T-helper 2 cell treated with Interferon-gamma antibody and Interleukin-4, amounts not matched to agents 5 μg/mL and 100 μg/mL, for 36 hours (primary cell): ENCODE results near the gene FAM83C.
"Not testable (repeated sequence)": the region's sequence is repeated elsewhere in the genome, so short reads cannot be mapped to it uniquely, and the experiment has no call there.

ENCODE experiments used
- DNase-seq: peaks from one replicate; pipeline ENCODE4 v3.0.0; 2021; ENCODE audit warnings: low spot score
- H3K27ac Mint-ChIP-seq: one replicate; pipeline ENCODE4 v1.8.0; 2021; ENCODE audit warnings: mild to moderate bottlenecking, mixed read lengths
- H3K27me3 Mint-ChIP-seq: one replicate; pipeline ENCODE4 v1.8.0; 2021; ENCODE audit warnings: low read depth, mixed read lengths
- H3K36me3 Mint-ChIP-seq: one replicate; pipeline ENCODE4 v1.8.0; 2021; ENCODE audit warnings: low read depth, mixed read lengths
- H3K4me1 Mint-ChIP-seq: one replicate; pipeline ENCODE4 v1.8.0; 2021; ENCODE audit warnings: low read depth, mixed read lengths
- H3K4me3 Mint-ChIP-seq: one replicate; pipeline ENCODE4 v1.8.0; 2022; ENCODE audit warnings: mild to moderate bottlenecking, moderate library complexity, mixed read lengths
- H3K9me3 Mint-ChIP-seq: one replicate; pipeline ENCODE4 v1.8.0; 2021; ENCODE audit warnings: mixed read lengths

Gene FAM83C

DNA sequence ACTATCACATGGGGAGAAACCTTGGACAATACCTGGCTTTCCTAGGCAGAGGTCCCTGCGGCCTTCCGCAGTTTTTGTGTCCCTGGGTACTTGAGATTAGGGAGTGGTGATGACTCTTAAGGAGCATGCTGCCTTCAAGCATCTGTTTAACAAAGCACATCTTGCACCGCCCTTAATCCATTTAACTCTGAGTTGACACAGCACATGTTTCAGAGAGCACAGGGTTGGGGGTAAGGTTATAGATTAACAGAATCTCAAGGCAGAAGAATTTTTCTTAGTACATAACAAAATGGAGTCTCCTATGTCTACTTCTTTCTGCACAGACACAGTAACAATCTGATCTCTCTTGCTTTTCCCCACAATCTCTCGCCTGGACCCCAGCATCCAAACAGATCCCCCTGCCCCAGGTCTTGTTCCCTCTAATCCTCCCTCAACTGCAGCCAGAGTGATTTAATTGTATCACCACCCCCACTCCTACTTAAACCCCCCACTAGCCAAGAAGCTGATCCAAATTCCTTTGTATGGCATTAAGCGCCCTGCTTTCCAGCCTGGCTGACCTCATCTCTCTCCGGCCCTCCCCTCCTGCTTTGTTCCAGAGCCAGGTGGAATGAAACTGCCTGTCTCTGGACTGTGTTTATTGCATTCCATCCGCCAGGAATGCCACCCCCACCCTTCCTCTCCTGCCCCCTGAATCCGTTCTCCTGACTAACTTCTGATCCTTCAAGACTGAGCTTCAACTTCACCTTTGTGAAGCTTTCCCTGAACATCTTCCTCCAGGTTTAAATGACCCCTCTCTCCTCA lies 29.3 kb downstream of the FAM83C start:
- H3K27ac Mint-ChIP-seq, H3K9me3 Mint-ChIP-seq, H3K4me3 Mint-ChIP-seq, H3K4me1 Mint-ChIP-seq, DNase-seq, H3K27me3 Mint-ChIP-seq: not testable (repeated sequence)
- peaks cover 14% of the 10 kb centered on the region for H3K36me3 Mint-ChIP-seq

GRCh38 chr20:35262321-35262720 lies 29.9 kb downstream of the FAM83C start:
- not testable (repeated sequence) for H3K4me1 Mint-ChIP-seq, H3K36me3 Mint-ChIP-seq, H3K27ac Mint-ChIP-seq

GRCh38 chr20:35260426-35260825 lies 31.8 kb downstream of the FAM83C start:
- H3K4me3 Mint-ChIP-seq = no peak overlapping the region
- H3K9me3 Mint-ChIP-seq = no peaks in the 10 kb centered on the region
- H3K36me3 Mint-ChIP-seq = peaks cover 3% of the 10 kb centered on the region
- no peak for DNase-seq
- no peaks in the 10 kb centered on the region for H3K4me1 Mint-ChIP-seq
- no peaks in the 10 kb centered on the region for H3K27me3 Mint-ChIP-seq
- H3K27ac Mint-ChIP-seq = no peak overlapping the region

More at GRCh38 chr20:35262321-35262720, 29.9 kb downstream of the FAM83C start:
- DNase-seq, H3K9me3 Mint-ChIP-seq, H3K27me3 Mint-ChIP-seq, H3K4me3 Mint-ChIP-seq: not testable (repeated sequence)

GRCh38 chr20:35257175-35257909 lies 34.9 kb downstream of the FAM83C start:
- no peaks in the 10 kb centered on the region for H3K27me3 Mint-ChIP-seq
- H3K36me3 Mint-ChIP-seq = no peaks in the 10 kb centered on the region
- no peak overlapping the region for H3K27ac Mint-ChIP-seq
- H3K9me3 Mint-ChIP-seq = no peaks in the 10 kb centered on the region
- no peak overlapping the region for H3K4me3 Mint-ChIP-seq
- H3K4me1 Mint-ChIP-seq = peaks cover 2% of the 10 kb centered on the region
- no peak for DNase-seq

GRCh38 chr20:35254448-35254999 lies 37.7 kb downstream of the FAM83C start:
- no peaks in the 10 kb centered on the region for H3K9me3 Mint-ChIP-seq
- no peak for DNase-seq
- peaks cover 17% of the 10 kb centered on the region for H3K4me1 Mint-ChIP-seq
- H3K36me3 Mint-ChIP-seq = no peaks in the 10 kb centered on the region
- no peaks in the 10 kb centered on the region for H3K27me3 Mint-ChIP-seq
- H3K27ac Mint-ChIP-seq = no peak overlapping the region
- H3K4me3 Mint-ChIP-seq = no peak overlapping the region

- Mint-ChIP-seq H3K27ac (peak overlapping the region; percentile 70), H3K27me3 (no peaks in the 10 kb centered on the region), H3K9me3 (no peaks in the 10 kb centered on the region), H3K4me1 (peaks cover 17% of the 10 kb centered on the region), H3K4me3 (no peak overlapping the region), H3K36me3 (no peaks in the 10 kb centered on the region)
- no peak for DNase-seq
Measured at GRCh38 chr20:35253010-35253409, 39.2 kb downstream of the FAM83C start.

DNA sequence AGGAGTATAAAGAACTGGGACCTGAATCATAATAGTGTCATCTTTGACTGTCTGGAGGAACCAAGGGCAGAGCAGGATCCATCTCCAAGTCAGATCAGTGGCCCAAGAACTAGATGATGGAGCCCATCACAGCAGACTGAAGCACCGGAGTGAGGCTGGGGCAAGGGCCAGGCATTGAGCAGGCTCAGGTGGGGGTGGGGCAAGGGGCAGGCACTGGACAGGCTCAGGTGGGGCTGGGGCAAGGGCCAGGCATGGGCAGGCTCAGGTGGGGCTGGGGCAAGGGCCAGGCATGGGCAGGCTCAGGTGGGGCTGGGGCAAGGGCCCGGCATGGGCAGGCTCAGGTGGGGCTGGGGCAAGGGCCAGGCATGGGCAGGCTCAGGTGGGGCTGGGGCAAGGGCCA lies 39.6 kb downstream of the FAM83C start:
- Mint-ChIP-seq H3K4me1 (peaks cover 17% of the 10 kb centered on the region), H3K27ac (peak overlapping the region; percentile 94), H3K4me3 (peak overlapping the region; percentile 70)
- not testable (repeated sequence) for H3K27me3 Mint-ChIP-seq, DNase-seq, H3K9me3 Mint-ChIP-seq, H3K36me3 Mint-ChIP-seq

DNA sequence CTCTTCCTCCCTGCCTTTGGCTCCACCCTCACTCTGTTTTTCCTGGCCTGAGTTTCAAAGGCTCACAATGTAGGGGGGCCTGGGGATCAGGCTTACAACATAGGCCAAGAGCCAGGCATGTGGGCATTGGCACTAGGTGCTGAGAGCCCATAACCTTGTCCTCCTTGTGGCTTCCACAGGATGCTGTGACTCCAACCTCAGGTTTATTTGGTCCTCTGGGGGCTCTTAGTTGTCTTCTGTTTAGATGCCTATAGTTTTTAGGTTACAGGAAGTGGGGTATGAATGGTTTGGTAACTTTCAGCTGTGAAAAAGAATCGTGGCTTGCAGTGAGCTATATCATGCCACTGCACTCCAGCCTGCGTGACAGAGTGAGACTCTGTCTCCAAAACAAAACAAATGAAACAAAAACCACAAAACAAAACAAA lies 40.2 kb downstream of the FAM83C start:
- peak overlapping the region; percentile 70 for H3K4me3 Mint-ChIP-seq

GRCh38 chr20:35251613-35251940 lies 40.6 kb downstream of the FAM83C start:
- Mint-ChIP-seq H3K27ac (peak overlapping the region; percentile 94), H3K36me3 (no peaks in the 10 kb centered on the region), H3K27me3 (no peaks in the 10 kb centered on the region), H3K4me1 (peaks cover 17% of the 10 kb centered on the region), H3K4me3 (peak overlapping the region; percentile 70), H3K9me3 (no peaks in the 10 kb centered on the region)
- DNase-seq = no peak

More for the DNA sequence above, 40.2 kb downstream of the FAM83C start:
- H3K9me3 Mint-ChIP-seq = no peaks in the 10 kb centered on the region
- H3K36me3 Mint-ChIP-seq = no peaks in the 10 kb centered on the region
- H3K27ac Mint-ChIP-seq = peak overlapping the region; percentile 94
- peaks cover 17% of the 10 kb centered on the region for H3K4me1 Mint-ChIP-seq
- DNase-seq = peak; percentile 30
- no peaks in the 10 kb centered on the region for H3K27me3 Mint-ChIP-seq

DNA sequence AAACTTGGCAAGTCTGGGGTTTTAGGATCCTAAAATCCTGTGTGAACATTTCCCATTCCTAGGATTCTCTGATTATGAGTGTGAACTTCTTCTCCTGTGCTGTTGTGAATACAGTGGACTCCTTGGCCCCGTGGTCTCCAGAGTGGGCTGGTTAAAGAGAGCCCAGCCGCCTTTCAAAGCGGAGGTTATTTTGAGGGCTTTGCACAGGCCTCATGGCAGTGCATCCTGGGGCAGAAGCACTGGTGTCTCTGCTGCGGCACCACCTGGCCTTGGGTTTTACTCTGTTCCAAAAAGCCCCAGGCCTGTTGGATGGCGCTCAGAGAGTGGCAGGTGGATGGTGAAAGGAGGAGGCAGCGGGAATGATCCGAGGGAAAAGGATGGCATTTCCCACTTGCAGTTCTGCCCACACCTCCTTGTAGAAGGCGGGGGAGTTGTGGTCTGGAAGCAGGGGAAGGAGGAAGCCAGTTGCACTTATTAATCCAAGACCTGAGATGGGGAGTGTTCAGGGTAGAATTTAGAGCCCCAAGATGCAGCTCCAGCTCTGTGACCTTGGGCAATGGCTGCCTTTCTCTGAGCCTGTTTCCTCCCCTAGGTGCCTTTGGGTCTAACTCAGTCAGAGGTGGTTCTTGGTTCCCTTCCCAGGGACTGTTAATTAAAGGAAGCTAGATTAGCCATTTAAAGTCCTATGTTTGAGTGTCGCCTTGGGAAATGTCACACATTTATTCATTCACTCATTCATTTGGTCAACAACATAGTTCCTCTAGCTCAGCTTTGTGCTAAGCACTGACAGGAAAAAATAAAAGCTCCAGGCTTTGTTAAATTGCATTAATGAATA lies 43.4 kb downstream of the FAM83C start:
- H3K36me3 Mint-ChIP-seq = no peaks in the 10 kb centered on the region
- no peaks in the 10 kb centered on the region for H3K9me3 Mint-ChIP-seq
- H3K4me3 Mint-ChIP-seq = no peak overlapping the region
- H3K27ac Mint-ChIP-seq = no peak overlapping the region
- H3K4me1 Mint-ChIP-seq = peaks cover 17% of the 10 kb centered on the region
- H3K27me3 Mint-ChIP-seq = no peaks in the 10 kb centered on the region
- no peak for DNase-seq

DNA sequence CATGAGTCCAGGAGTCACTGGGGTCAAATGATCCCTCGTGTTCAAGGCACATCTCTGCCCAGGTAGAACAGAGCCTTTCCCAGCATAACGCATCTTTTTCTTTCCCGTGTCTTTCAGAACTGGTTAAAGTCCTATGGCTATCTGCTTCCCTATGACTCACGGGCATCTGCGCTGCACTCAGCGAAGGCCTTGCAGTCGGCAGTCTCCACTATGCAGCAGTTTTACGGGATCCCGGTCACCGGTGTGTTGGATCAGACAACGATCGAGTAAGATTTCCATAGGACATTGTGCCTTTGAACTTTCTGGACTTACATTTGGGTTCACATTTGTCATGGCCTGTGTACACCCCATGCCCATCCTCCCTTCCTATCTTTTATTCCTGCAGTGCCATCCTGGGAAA lies 45.5 kb downstream of the FAM83C start:
- no peaks in the 10 kb centered on the region for H3K9me3 Mint-ChIP-seq
- DNase-seq = no peak
- H3K36me3 Mint-ChIP-seq = no peaks in the 10 kb centered on the region
- peaks cover 8% of the 10 kb centered on the region for H3K4me1 Mint-ChIP-seq
- H3K27ac Mint-ChIP-seq = no peak overlapping the region
- no peak overlapping the region for H3K4me3 Mint-ChIP-seq
- H3K27me3 Mint-ChIP-seq = no peaks in the 10 kb centered on the region

DNA sequence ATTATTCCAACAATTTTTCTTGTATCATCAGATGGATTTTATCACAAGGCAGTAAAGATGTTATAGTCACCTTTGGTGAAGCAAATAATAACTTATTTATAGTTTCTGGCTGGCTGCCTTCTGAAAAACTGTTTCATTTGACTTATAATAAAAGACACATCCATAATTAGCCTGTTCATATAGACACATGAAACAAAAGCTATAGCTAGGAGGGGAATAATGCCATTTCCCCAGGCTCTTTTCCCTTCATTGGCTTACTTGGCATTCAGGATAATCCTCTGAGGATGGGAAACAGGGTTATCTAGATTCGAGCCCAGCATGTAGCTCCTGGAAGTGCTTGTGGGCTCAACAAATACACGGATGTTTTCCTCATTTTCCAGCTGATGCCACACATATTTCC lies 48.2 kb downstream of the FAM83C start:
- Mint-ChIP-seq H3K27me3 (no peaks in the 10 kb centered on the region), H3K9me3 (no peaks in the 10 kb centered on the region), H3K4me1 (no peaks in the 10 kb centered on the region), H3K36me3 (no peaks in the 10 kb centered on the region), H3K27ac (no peak overlapping the region), H3K4me3 (no peak overlapping the region)
- DNase-seq = no peak

DNA sequence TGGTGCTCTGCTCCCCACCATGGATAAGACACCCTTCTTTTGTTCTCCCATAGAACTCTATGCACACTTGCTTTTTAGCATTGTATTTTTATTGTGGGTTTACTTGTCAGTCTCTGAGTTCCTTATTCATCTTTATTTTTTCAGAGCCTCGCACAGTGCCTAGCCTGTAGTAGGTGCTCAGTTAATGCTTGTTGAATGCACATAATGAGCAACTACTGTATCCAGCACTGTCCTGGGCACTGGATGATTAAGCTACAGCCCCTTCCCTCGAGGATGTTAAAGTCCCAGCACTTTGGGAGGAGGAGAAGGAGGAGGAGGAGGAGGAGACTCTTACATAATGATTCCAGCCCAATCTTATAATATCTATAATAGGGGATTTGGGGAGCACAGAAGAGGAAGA lies 48.9 kb downstream of the FAM83C start:
- no peak for DNase-seq
- Mint-ChIP-seq H3K36me3 (no peaks in the 10 kb centered on the region), H3K4me1 (no peaks in the 10 kb centered on the region), H3K27me3 (no peaks in the 10 kb centered on the region), H3K4me3 (no peak overlapping the region), H3K9me3 (no peaks in the 10 kb centered on the region), H3K27ac (no peak overlapping the region)
